Non-pigmented ciliary epithelial cell (primary cell): Measurements from ENCODE around the gene PTPRT.

Experiments
- DNase-seq: peaks from one replicate; pipeline ENCODE4 v3.0.0-alpha.2; 2010; ENCODE audit warnings: low read depth

PTPRT gene

DNA sequence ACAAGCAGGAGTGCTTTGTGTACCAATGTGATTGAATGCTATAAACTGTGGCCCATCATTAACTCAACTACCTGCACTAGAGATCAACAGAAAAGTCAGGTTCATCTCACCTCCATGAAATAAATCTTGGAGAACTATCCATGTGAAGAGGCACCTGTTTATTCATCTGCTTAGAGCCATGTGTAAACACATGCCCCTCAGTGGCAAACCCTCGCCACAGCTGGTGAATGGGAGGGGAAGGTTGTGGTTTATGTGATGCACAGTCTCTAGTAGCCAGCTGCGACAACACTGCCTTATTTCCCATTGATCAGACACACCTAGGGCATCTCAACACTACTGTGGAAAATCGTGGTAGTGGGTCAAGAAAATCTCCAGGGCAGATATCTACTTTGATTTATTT, 640.2 kb downstream of the PTPRT start:
- no peak for DNase-seq

DNA sequence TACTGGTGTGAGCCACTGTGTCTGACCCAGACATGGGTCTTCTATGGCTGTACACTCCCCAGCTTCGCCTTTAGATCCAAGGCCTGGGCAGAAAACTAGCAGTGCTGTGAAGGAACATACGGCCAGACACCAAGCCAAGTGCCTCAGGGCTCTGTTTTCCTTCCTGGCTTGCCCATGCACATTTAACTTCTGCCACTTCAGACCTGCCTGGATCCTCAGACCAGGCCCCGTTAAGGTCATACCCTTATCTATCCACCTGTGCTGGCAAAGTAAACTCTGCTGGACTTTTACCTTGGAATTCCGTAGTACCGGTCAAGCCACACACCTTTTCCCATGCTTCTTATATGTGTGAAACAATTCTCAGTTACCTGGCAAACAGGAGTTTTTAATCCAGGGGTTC, 644.8 kb downstream of the PTPRT start:
- DNase-seq: no peak

DNA sequence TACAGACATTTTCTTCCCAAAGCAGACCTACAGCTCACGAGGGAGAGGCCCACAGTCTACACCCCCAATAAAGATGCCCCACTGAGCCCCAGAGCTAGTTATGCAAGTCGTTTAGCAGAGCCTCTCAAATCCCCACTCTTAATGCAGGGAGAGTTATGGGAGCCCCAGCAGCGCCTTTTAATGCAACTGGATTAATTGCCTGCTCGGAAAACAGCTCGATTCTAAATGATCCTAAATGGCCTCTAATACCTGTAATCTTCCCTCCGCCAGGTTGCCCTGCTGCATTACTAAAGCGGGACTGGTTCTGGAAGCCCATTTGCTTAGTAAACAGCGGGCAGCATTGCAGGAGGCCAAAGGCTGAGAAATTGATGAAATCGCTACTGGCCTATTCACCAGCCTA, 656.9 kb downstream of the PTPRT start:
- no peak for DNase-seq

DNA sequence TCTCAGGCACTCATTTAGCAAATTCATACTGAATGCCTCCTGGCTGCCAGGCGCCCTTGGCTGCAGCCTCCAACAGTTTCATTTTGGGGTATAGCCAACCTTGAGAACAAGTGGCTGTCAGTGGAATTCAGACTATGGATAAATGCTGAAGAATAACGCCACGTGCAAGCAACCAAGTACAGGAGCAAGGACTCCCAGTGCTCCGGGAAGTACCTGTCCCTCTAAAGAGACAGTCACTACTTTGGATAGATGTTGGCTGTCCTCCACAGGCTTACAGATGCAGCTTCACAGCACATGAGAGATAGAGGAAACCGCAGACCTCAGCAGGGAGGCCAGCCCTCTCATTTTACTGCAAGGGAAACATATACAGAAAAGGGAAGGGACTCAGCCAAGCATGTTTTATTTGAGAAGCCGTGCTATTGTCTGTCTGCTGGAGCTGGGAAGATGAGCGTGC, 658.2 kb downstream of the PTPRT start:
- no peak for DNase-seq

DNA sequence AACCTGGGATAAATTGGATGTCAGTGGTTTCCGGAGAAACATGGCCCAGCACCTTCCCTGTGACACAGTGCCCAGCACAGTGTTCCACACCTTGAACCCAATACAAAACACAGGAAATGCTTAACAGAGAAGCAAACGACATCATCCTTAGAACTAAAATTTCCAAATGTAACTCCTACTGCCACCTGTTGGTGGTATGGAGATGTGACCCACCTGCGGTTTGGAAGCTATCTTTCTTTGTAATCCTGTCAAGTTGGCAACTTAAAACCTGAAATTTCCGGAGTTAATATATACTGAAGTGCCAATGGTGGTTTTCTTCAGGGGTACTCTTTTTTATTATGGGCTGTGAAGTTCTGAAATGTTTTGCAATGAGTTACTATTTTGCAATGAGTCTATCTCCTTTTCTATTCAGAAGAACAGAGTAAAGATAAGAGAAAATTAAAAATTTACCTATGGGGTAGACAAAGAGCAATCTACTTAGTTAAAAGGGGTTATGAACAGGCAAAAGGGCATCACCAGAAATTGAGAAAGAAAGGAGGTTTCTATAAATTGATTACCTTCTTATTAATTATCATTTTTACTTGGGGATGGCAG, 658.8 kb downstream of the PTPRT start:
- no peak for DNase-seq

DNA sequence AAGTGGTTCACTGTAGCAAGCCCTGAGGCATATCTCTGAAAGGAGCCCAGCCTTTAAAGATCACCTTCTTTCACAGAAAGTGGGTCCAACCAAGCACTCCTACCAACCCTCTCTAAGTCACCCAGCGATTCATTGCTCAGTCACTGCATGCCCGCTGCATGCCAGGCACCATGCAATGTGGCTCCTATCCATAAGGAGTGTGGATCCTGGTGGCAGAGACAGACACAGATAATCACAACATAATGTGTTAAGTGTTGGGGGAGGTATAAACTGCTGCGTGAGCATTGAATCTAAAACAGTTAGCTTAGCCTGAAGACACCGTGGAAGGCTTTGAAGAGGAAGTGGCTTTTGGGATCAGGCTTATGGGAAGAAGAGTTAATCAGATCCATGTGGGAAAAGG, 659.5 kb downstream of the PTPRT start:
- no peak for DNase-seq

DNA sequence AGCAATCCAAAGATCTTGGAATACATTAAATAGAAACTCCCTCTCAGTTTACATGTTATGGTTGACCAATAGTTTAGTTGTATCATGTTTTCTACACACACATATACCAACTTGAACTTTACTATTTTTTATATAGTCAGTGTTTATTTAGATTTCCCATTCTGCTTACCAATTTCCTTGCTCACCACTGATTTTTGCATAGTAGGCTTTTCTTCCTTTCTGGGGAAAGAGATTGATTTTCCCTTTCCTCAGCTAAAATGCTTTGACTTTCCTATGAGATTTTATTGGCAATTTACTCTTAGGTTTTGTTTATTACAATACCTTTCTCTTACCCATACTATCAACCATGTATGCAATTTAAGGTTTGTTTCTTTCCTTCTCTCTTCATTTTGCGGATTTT, 665.6 kb downstream of the PTPRT start:
- DNase-seq: no peak

DNA sequence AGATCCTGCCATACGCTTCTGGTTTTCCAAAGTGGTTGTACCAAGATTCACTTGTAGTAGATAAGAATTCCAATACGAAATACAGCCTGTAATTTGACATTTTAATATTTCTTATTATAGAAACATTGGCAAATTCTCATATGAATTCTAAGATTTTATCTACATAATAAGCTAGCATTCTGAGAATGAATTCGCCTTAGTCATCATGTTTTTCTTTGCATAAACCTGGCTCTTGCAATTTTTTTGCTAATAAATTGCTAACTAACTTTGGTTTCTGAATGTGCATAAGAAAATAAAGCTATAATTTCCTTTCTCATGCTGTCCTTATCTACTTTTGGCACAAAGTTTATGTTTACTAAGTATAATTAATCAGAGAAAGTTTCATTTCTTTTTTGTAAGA, 673.0 kb downstream of the PTPRT start:
- DNase-seq: no peak

DNA sequence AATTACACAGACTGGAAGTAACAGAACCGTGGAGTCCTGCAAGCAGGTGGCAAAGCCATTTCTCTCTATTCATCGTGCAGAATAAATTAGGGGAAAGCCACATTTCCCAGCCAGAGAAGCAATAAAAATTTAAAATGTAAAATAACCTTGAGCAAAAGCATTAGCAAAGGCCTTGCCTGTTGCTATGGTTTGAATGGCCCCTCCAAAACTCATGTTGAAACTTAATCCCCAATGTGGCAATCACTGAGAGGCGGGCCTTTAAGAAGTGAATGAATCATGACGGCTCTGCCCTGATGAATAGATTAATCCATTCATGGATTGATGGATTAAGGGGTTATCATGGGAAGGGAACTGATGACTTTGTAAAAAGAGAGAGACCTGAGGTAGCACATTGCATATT, 679.0 kb downstream of the PTPRT start:
- DNase-seq: no peak

DNA sequence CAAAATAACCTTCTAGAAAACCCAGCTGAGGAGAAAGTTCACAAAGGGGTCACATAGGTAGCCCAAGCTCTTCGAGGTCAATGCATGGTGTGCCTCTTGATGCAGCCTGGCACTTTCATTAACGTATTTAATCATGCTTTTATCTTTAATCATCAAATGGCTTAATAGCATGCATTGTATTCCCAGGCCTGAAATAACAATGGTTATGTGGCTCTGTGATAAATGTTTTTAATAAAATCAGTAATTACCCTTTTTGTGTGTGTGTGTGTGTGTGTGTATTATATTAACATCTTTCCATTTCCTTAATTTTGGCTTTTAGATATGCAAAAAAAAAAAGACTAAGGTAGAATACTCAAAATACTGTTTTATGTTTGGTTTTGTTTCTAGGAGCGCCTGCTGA, 681.8 kb downstream of the PTPRT start:
- DNase-seq: no peak

DNA sequence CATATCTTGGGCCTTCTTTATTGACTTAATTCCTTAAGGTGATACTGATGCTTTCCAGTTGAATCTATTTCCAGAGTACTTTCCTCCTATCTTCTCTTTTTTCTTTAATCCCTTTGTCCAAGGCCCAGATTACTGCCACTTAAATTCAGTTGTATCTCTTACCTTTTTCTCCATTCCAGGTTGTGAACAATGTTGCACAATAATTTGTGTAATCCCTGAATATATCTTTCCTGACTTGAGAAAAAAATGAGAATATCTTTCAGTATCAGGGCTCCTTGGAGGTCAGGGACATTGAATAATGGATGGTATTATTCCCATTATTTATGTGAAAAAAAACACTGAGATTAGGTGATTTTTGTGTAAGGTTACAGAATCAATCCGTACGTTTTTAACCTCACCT, 683.3 kb downstream of the PTPRT start:
- DNase-seq: no peak

DNA sequence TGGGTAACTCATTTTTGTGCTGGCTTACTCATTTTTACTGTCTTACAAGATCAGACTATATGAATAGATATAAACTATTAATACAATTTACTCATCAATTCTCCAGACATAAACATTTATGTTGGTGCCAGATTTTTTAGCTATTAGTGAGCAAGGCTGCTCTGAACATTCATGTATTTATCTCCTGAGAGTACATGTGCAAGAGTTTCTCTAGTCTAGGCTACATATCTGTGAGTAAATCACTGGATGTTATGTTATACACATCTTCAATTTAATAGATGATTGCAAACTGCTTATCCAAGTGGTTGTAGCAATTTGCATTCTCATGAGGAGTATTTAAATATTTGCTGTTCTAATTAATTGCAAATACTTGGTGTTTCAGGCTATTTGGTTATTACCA, 687.1 kb downstream of the PTPRT start:
- no peak for DNase-seq

DNA sequence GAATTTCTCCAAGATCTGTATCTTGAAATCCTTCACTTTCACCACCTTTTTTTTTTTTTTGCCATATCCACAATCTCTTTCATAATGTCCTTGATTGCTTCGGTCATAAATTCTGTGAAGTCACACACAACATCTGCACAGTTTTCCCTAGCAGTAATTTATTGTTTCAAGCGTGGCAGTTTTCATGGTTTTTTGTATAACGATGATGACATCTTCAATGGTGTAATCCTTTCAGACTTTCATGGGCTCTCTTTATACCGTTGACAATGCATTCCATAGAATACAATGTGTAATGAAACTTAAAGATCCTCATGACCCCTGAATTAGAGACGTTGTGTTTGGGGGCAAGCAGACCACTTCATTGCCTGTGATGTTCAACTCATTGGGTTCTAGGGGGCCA, 693.1 kb downstream of the PTPRT start:
- no peak for DNase-seq

DNA sequence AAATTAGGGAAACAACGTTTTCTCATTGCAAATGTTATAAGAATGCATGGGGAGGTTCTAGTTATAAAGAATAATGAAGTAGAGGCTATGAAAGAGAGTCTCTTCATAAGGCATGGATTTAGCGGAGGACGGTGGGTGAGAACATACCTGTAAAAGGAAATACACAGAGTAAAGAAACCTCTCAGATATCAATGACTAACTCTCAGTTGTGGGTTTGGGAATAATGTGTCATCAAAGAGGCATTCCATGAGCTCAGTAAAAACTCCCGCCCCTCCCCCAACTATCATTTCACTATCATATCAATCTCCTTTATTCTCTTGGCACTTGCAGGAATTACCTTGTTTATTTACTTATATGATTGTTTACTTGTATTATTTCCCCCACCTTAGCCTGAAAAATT, 695.4 kb downstream of the PTPRT start:
- no peak for DNase-seq

DNA sequence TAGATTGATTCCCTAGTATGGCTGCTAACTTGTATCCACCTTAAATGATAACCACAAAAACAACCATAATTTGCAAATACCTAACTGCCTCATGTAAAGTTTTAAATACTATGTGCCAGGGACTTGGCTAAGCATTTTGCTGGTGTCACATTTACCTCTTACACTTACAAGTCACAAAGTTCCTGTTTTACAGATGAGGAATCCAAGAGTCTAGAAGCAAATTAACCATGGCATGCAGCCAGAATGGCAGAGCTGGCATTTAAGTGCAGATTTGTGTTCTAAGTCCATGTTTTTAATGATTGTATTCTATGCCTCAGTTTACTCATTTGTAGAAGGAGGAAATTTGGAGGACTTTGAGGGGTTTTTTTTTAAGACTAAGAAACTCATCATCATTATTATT, 696.7 kb downstream of the PTPRT start:
- DNase-seq: no peak

DNA sequence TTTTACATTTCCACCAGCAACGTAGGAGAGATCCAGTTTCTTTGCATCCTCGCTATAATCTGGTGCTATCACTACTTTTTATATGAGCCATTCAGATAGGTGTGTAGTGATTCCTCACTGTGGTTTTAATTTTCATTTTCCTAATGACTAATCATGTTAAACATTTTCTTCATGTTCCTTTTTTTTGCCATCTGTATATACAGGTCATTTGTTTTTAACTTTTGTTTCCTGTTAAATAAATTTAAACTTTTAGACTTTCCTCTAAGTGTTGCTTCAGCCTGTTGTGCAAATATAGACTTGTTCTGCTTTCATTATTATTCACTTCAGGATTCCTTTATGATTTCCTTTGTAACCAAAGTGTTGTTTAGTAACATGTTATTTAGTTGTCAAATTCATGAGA, 697.4 kb downstream of the PTPRT start:
- DNase-seq: no peak

DNA sequence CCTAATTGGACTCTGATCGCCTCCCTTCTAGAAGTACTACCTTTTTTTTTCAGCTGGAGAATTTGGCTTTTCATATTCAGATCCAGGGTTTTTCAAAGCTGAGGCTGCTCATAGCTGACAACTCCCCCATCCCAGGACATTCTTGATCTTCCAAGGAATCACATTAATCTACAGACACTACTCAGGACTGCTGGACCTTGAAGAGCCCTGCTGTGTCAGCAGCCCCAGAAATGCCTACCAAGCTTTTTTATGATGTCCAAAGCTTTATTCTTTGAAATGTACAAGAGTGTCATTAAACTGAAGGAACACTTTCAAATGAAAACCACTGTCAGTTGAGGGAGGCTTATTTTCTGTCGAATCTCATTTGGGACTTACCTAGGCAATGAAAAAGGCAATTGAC, 704.1 kb downstream of the PTPRT start:
- no peak for DNase-seq

DNA sequence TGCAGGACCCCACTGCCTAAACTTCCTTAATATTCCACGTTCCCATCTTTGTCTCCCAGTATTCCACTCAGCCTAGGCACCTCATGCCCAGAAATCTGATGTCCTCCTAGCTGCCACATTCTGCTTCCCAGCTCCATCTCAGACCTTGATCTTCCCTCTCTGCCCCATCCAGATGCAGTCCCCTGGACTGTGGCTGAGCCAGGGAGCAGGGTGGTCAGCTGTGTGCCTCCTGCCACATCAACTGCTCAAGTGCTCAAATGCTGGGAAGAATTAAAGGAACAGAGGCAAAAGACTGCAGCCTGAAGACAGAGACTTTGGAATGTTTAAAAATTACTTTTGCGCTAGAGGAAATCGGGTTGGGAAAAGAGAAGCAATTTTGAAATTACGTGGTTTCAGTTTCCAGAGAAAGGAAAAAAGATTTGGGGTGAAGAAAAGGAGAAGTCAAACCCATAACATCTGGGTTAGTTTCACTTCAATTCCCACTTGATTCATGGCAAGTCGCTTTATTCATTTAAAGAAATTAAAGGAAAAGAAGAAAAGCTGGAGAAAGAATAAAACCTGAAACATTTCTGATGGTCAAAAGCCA, 704.8 kb downstream of the PTPRT start:
- no peak for DNase-seq

DNA sequence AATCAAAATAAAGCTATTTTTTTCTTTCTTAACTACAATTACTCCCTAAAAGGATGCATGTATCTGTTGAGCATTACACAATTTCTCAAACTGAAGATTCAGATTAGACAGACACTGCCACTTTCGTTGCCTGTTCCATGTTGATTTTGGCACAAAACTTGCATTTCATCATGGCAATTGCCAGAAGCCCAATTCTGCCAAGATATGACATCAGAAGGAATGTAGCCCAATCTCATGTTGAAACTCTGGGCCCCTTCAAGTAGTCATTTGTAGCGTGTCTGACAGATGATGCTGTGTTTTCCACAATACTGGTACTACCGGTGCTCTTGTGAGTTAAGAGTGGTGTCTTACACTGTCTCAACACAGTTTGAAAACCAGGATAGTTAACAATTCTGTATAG, 705.4 kb downstream of the PTPRT start:
- no peak for DNase-seq

DNA sequence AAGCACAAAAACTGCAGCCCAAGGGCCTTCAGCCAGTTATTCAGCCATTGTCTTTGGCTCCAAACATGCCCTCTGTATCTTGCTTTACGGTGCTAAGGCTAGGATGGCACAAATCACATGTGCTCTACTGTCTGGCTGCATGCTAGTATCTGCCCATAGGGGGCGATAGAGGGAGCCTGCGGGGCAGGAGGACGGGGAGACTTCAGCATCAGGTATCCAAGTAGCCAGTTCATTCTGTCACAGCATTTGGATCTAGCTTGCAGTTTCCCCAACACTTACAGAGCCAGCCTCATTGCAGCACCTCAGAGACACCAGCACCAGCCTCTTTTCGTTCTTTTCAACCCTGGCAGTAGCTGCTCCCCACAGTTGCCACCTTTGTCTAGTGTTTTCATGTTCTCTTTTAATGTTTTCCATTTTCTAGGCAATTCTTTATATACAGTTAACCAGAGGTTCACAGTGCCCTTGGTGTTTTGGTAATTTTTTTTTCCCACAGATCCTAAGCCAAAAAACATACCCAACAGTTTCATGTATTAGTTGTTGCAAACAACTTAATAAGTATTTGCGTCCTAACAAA, 705.9 kb downstream of the PTPRT start:
- DNase-seq: no peak

DNA sequence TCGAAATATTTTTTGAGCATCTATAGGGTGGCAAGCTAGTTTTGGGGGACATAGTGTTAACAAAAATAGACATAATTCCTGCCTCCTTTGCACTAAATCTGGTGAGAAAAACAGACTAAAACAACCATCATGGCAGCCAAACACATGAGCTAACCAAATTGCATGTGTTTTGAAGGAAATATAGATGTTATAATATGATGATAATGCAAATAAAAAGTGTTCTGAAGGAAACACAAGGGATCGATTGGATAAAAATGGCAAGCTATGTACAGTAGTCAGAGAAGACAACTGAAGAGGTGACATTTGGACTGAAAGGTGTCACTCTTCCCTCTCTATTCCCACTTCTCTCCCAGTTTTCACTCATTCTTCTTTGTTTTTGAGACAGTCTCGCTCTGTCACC, 706.9 kb downstream of the PTPRT start:
- no peak for DNase-seq

DNA sequence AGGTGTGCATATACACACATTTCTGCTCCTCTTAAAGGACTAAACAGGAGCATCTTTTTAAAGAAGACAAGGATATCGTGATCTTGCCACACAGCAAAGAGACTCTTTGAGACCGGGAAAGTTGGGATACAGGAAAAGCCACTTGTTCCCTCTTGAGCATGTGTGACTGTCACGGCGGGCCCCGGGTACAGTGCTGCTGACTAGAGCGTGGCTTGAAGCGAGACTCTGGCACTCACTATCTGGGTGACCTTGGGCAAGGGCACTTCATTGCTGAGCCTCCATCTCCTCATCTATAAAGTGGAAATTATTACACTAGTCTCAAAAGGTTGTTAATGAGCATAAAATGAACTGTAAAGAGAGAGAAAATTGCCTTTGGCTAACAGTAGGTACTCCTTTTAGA, 713.9 kb downstream of the PTPRT start:
- DNase-seq: no peak

DNA sequence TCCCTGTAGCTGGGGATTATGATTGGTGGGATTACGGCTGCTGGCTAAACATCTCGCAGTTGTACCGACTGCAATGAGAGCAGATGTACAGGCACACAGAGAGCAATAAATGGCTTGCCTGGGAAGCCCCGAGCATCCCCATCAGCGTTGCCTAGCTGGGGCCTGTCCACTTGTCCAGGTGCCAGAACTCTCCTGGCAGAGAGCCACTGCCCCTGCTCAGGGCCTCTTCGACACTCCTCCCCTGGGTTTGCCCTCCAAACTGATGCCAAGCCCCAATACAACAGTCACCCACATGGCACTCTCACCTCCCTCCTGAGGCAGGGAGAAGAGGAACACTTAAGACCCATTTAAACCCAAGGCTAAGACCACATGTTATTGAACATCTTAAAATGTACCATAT, 715.1 kb downstream of the PTPRT start:
- no peak for DNase-seq

DNA sequence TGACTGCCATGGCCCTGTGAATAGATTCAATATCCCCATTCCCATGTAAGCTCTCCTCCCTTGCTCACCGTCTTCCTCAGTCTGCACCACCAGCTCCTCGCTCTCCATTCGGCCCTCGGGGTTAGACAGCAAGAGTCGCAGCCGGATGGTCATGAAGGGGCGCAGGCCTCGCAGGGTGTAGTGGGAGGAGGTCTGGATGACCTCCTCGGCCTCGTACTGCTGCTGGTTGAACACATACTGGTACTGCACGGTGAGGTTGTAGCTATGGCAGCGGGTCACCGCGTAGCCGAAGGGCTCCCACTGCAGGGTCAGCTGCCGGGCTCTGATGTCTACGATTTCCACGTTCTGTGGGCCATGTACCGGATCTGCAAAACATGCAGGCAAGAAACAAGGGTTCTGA, 717.5 kb downstream of the PTPRT start:
- DNase-seq: no peak
